Neural cell (in vitro differentiated cells): ENCODE measurements around the gene NRXN2.

Experiments used
- CTCF ChIP-seq: fragments of 450-650 bp; IDR thresholded peaks from 2 replicates; pipeline ENCODE4 v1.5.1; 2014; ENCODE audit warnings: antibody characterized with exemption, mild to moderate bottlenecking, moderate library complexity; ENCODE audit not compliant: poor library complexity, severe bottlenecking
- EZH2 ChIP-seq: fragments of 200-600, 300-800 bp; shearing (Covaris generic), sonication (generic); IDR thresholded peaks from 2 replicates; pipeline ENCODE4 v1.6.1; 2014; ENCODE audit warnings: antibody characterized with exemption, low read length, borderline replicate concordance, mild to moderate bottlenecking; ENCODE audit not compliant: insufficient read depth, poor library complexity, severe bottlenecking
- POLR2AphosphoS5 ChIP-seq: IDR thresholded peaks from 2 replicates; pipeline ENCODE4 v1.6.1; 2012
- RAD21 ChIP-seq: fragments of 450-650 bp; conservative IDR thresholded peaks from 2 replicates; pipeline ENCODE4 v1.6.1; 2014; ENCODE audit warnings: antibody characterized with exemption, mild to moderate bottlenecking, moderate library complexity

- no peak for TF ChIP-seq EZH2
- no peak for TF ChIP-seq RAD21
- no peak for TF ChIP-seq CTCF
- TF ChIP-seq POLR2AphosphoS5 = no peak
Measured at GRCh38 chr11:64753380-64754123, 30.6 kb upstream of the NRXN2 start.
